HG03097 (cell line): Measurements from ENCODE around the gene ANO2.

Experiments used
- ATAC-seq: cut with Tn5 transposase; IDR thresholded peaks from one replicate; pipeline ENCODE4 v1.9.1; 2021; ENCODE audit not compliant: unreplicated experiment, low FRiP score

Gene ANO2

GRCh38 chr12:5945071-5946008 lies at the start of gene ANO2:
TSS of gene ANO2 (minus strand) at chr12:5945259. CDS start at chr12:5945217, 42 bp downstream.
- no peak for ATAC-seq

- no peak for ATAC-seq
These were observed 44.6 kb upstream of the ANO2 start for GRCh38 chr12:5989621-5990020.

GRCh38 chr12:5988659-5989116 lies 43.6 kb upstream of the ANO2 start:
- ATAC-seq, result no peak

- no peak for ATAC-seq
These were observed 43.0 kb upstream of the ANO2 start for GRCh38 chr12:5988088-5988487.

- ATAC-seq, result no peak
These were observed 42.5 kb upstream of the ANO2 start for GRCh38 chr12:5987573-5987972.

GRCh38 chr12:5985471-5985870 lies 40.4 kb upstream of the ANO2 start:
- ATAC-seq, result no peak

- ATAC-seq, result no peak
These were observed 39.8 kb upstream of the ANO2 start for GRCh38 chr12:5984873-5985272.

GRCh38 chr12:5982106-5982505 lies 37.0 kb upstream of the ANO2 start:
- no peak for ATAC-seq

- ATAC-seq, result no peak
These were observed 32.5 kb upstream of the ANO2 start for GRCh38 chr12:5977556-5977955.

GRCh38 chr12:5976711-5977110 lies 31.7 kb upstream of the ANO2 start:
- ATAC-seq, result no peak

- no peak for ATAC-seq
These were observed 31.1 kb upstream of the ANO2 start for GRCh38 chr12:5976196-5976595.

GRCh38 chr12:5973461-5974115 lies 28.5 kb upstream of the ANO2 start:
- ATAC-seq, result no peak

GRCh38 chr12:5972387-5972786 lies 27.3 kb upstream of the ANO2 start:
- ATAC-seq, result no peak

- ATAC-seq, result no peak
These were observed 26.3 kb upstream of the ANO2 start for GRCh38 chr12:5971194-5971850.

- no peak for ATAC-seq
These were observed 25.1 kb upstream of the ANO2 start for GRCh38 chr12:5969974-5970690.

GRCh38 chr12:5969156-5969973 lies 24.3 kb upstream of the ANO2 start:
- no peak for ATAC-seq

- ATAC-seq, result no peak
These were observed 22.8 kb upstream of the ANO2 start for GRCh38 chr12:5967645-5968415.

- ATAC-seq, result no peak
These were observed 21.5 kb upstream of the ANO2 start for GRCh38 chr12:5966486-5967095.

- no peak for ATAC-seq
These were observed 20.9 kb upstream of the ANO2 start for GRCh38 chr12:5965950-5966383.
